HuH-7.5 (cell line): Measurements from ENCODE around the gene MTA2.
A peak's percentile ranks its signal among the peaks of the same experiment; 100 is the strongest.

ENCODE experiments used
- DNase-seq: peaks from one replicate; pipeline ENCODE4 v3.0.0; 2011; ENCODE audit warnings: low spot score

MTA2 gene

GRCh38 chr11:62612366-62613290 is 11.0 kb upstream of the MTA2 start, which contains the start of the genes EML3 and ROM1:
TSS of gene EML3 (minus strand) at chr11:62612775. CDS start at chr11:62612457, 318 bp downstream.
TSS of gene ROM1 (plus strand) at chr11:62613257. CDS start at chr11:62613282, 25 bp downstream.
- DNase-seq: peak; percentile 92

- peak; percentile 54 for DNase-seq
These were observed 10.2 kb upstream of the MTA2 start for GRCh38 chr11:62611705-62612365.

- DNase-seq: no peak
These were observed 9.4 kb upstream of the MTA2 start for GRCh38 chr11:62610814-62611704.

- no peak for DNase-seq
These were observed 8.7 kb upstream of the MTA2 start for GRCh38 chr11:62610403-62610802.

- DNase-seq: no peak
These were observed 7.1 kb upstream of the MTA2 start for GRCh38 chr11:62608776-62609175.

GRCh38 chr11:62607714-62608113 is 6.0 kb upstream of the MTA2 start:
- DNase-seq: no peak

GRCh38 chr11:62605902-62606301 is 4.2 kb upstream of the MTA2 start:
- no peak for DNase-seq

- no peak for DNase-seq
These were observed 3.8 kb upstream of the MTA2 start for GRCh38 chr11:62605467-62605866.

GRCh38 chr11:62604460-62605120 is 2.9 kb upstream of the MTA2 start:
- DNase-seq: no peak

GRCh38 chr11:62603776-62604299 is 2.2 kb upstream of the MTA2 start:
- no peak for DNase-seq

- DNase-seq: no peak
These were observed 1.4 kb upstream of the MTA2 start for GRCh38 chr11:62603072-62603408.

GRCh38 chr11:62602141-62603071 is 741 bp upstream of the MTA2 start:
- DNase-seq: peak; percentile 93

- no peak for DNase-seq
These were observed 618 bp downstream of the MTA2 start for GRCh38 chr11:62601122-62601371.

GRCh38 chr11:62600367-62601121 is 1.1 kb downstream of the MTA2 start:
- DNase-seq: no peak

- DNase-seq: no peak
These were observed 1.8 kb downstream of the MTA2 start for GRCh38 chr11:62599901-62600300.

- DNase-seq: peak; percentile 81
These were observed 2.5 kb downstream of the MTA2 start for GRCh38 chr11:62599069-62599696.

- no peak for DNase-seq
These were observed 6.5 kb downstream of the MTA2 start for GRCh38 chr11:62595124-62595523.

GRCh38 chr11:62593434-62594044 is 8.1 kb downstream of the MTA2 start:
- DNase-seq: peak; percentile 64

- DNase-seq: no peak
These were observed 8.7 kb downstream of the MTA2 start for GRCh38 chr11:62592989-62593421.
